Bronchial epithelial cell (primary cell): ENCODE data around the gene DMXL1. TPM values are rescaled to one million over a fixed set of nuclear protein-coding genes. Genes with fewer than 3 reads are reported as not detected.

Source experiments
- DNase-seq: peaks from one replicate; pipeline ENCODE4 v3.0.0-alpha.2; 2010; ENCODE audit warnings: low read depth
- FAIRE-seq: peaks from 2 replicates; lab custom pipeline; 2011; peaks lifted over from hg19 to GRCh38; lab: Jason Lieb, UNC
- H3K27me3 ChIP-seq: 2 replicates; pipeline ENCODE4 v1.5.1; 2011; ENCODE audit warnings: low read length; ENCODE audit not compliant: control insufficient read depth, insufficient read depth
- H3K36me3 ChIP-seq: 2 replicates; pipeline ENCODE4 v1.5.1; 2011; ENCODE audit warnings: low read length; ENCODE audit not compliant: control insufficient read depth, insufficient read depth
- H3K4me3 ChIP-seq: 2 replicates; pipeline ENCODE4 v1.5.1; 2011; ENCODE audit warnings: mild to moderate bottlenecking, low read depth, low read length, control low read depth
- total RNA-seq: library from RNA; depleted of rRNA; stranded (reverse); fragments of >200 nt; gene quantifications from 2 replicates; pipeline ENCODE4 v1.2.1, GENCODE V29; 2014
- TF ChIP-seq, protein P1 (sequence below): IDR thresholded peaks from 2 replicates; pipeline ENCODE4 v1.5.1; 2011; ENCODE audit warnings: mild to moderate bottlenecking, moderate library complexity, low read length, control low read depth, inconsistent platforms; ENCODE audit not compliant: insufficient read depth, severe bottlenecking

Gene DMXL1
- total RNA-seq, 1 donor from 2014 or later, result 32.1 TPM

- DNase-seq (peak; percentile 56), FAIRE-seq (no peak)
- Histone ChIP-seq H3K36me3 (no peaks in the 10 kb centered on the region), H3K27me3 (no peaks in the 10 kb centered on the region), H3K4me3 (no peak overlapping the region)
- TF ChIP-seq, protein P1, sequence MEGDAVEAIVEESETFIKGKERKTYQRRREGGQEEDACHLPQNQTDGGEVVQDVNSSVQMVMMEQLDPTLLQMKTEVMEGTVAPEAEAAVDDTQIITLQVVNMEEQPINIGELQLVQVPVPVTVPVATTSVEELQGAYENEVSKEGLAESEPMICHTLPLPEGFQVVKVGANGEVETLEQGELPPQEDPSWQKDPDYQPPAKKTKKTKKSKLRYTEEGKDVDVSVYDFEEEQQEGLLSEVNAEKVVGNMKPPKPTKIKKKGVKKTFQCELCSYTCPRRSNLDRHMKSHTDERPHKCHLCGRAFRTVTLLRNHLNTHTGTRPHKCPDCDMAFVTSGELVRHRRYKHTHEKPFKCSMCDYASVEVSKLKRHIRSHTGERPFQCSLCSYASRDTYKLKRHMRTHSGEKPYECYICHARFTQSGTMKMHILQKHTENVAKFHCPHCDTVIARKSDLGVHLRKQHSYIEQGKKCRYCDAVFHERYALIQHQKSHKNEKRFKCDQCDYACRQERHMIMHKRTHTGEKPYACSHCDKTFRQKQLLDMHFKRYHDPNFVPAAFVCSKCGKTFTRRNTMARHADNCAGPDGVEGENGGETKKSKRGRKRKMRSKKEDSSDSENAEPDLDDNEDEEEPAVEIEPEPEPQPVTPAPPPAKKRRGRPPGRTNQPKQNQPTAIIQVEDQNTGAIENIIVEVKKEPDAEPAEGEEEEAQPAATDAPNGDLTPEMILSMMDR, result no peak
These were observed 15.6 kb upstream of the DMXL1 start for GRCh38 chr5:119055294-119055693.

GRCh38 chr5:119058979-119059529 lies 11.8 kb upstream of the DMXL1 start:
- no peak for DNase-seq
- Histone ChIP-seq H3K4me3 (no peak overlapping the region), H3K36me3 (no peaks in the 10 kb centered on the region), H3K27me3 (no peaks in the 10 kb centered on the region)
- FAIRE-seq, result no peak
- TF ChIP-seq, protein P1, result no peak

GRCh38 chr5:119059740-119060255 lies 11.1 kb upstream of the DMXL1 start:
- DNase-seq, result no peak
- Histone ChIP-seq H3K4me3 (no peak overlapping the region), H3K27me3 (no peaks in the 10 kb centered on the region), H3K36me3 (no peaks in the 10 kb centered on the region)
- no peak for FAIRE-seq
- TF ChIP-seq, protein P1, result no peak

DNA sequence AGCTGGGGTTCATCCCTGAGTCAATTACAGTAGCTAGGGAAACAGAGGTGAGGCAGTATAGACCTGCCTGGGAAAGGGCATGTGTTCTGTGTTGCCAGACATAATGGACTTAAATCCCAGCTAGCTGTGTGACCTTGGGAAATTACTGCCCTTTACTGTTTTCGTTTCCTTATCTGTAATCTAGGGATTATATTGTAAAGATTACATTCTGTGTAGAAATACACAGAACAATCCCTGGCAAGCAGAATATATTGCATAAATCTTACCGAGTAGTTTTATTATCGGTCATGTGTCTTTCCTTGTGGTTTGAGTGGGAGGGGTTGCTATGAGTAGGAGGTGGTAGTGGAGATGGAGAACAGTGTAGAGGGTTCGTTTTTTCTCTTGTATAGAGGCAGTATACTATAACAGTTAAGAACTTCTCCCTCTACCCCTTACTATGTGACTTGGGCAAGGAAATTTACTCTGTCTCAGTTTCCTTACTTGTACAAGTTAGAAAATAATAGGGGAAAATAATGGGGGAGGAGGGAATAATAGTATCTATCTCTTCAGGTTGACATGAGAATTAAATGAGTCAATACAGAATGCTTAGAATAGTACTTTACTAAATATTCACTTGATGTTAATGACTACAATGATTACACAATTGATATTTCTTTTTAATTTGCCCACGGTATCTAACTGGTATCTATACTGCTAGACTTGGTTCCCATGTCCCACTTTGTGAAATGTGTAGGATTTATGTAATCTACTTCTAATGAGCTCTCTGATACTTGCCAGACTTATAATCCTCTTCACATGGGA lies 7.1 kb upstream of the DMXL1 start:
- no peak for FAIRE-seq
- Histone ChIP-seq H3K4me3 (no peak overlapping the region), H3K36me3 (no peaks in the 10 kb centered on the region), H3K27me3 (no peaks in the 10 kb centered on the region)
- no peak for DNase-seq
- TF ChIP-seq, protein P1, result no peak

- H3K4me3 ChIP-seq, result no peak overlapping the region
- TF ChIP-seq, protein P1, result no peak
These were observed 3.4 kb upstream of the DMXL1 start for GRCh38 chr5:119067450-119067849.

More at GRCh38 chr5:119067450-119067849, 3.4 kb upstream of the DMXL1 start:
- no peak for DNase-seq
- FAIRE-seq, result no peak
- H3K36me3 ChIP-seq, result no peaks in the 10 kb centered on the region
- H3K27me3 ChIP-seq, result no peaks in the 10 kb centered on the region
